Motor neuron (in vitro differentiated cells): ENCODE measurements around the gene ARHGEF19. TPM values are rescaled to one million over a fixed set of nuclear protein-coding genes. Genes with fewer than 3 reads are reported as not detected.
A peak's percentile ranks its signal among the peaks of the same experiment; 100 is the strongest.
"Not testable (repeated sequence)": the region's sequence is repeated elsewhere in the genome, so short reads cannot be mapped to it uniquely, and the experiment has no call there.

ENCODE experiments used
- ATAC-seq, 8 experiments: fragments of 200-7000 bp; cut with Tn5 transposase; replicated peaks in 6 of 8; 2 replicates each; pipeline ENCODE4 v1.8.0; 2021; ENCODE audit warnings: mild to moderate bottlenecking in 8 of 8, moderate library complexity in 8 of 8
- H3K27ac ChIP-seq, 2 donors: fragments of 250-450 bp; sonication (Bioruptor Pico); 2 replicates each; pipeline ENCODE4 v1.9.0; 2021; ENCODE audit warnings: antibody characterized with exemption in 2 of 2, mild to moderate bottlenecking in 2 of 2, moderate library complexity in 1 of 2
- H3K4me1 ChIP-seq, 2 donors: fragments of 250-450 bp; sonication (Bioruptor Pico); replicated peaks in 1 of 2; 2 replicates each; pipeline ENCODE4 v1.6.1; 2021; ENCODE audit warnings: antibody characterized with exemption in 2 of 2, mild to moderate bottlenecking in 2 of 2, moderate library complexity in 1 of 2
- H3K4me3 ChIP-seq, 5 donors: fragments of 250-450 bp; sonication (Bioruptor Pico); 2 replicates each; pipeline ENCODE4 v1.9.0; 2021; ENCODE audit warnings: antibody characterized with exemption in 5 of 5, mild to moderate bottlenecking in 5 of 5, moderate library complexity in 4 of 5
- WGBS, 10 experiments: fragments of 450-650 bp; shearing (Covaris generic); methylation state at CpG; one replicate each; pipeline ENCODE4 v1.0.0; 2022; 5-methylcytosine and 5-hydroxymethylcytosine counted together
- in situ Hi-C, 9 experiments: fragments of 400-800 bp; cut with MboI; loops; one replicate each; pipeline ENCODE4 v1.15.0; 2021; ENCODE audit warnings: low sequenced_read_pairs in 9 of 9, low pct_unique_long_range_greater_than_20kb in 2 of 9; ENCODE audit not compliant: unreplicated experiment in 9 of 9
- total RNA-seq, 8 experiments: library from RNA; unstranded; fragments of 300-600 nt; gene quantifications; 2 replicates each; pipeline versions ENCODE4 v1.2.3 to v1.2.4, GENCODE V29; 2022

Gene ARHGEF19
- total RNA-seq, 8 experiments from 2014 or later = 2.1 to 10.6 (median 5.9) TPM

GRCh38 chr1:16229976-16230740 lies 17.7 kb upstream of the ARHGEF19 start:
- no peak for ATAC-seq
- in situ Hi-C loops = no loop called here
- H3K4me1 ChIP-seq = peaks cover 3 to 6% of the 10 kb centered on the region in 2 donors
- H3K4me3 ChIP-seq = no peak overlapping the region
- WGBS, 10 experiments = 50 to 100% (median 80%) methylated on average over 1 to 6 of the region's 13 CpGs; no CpG with 5 or more reads in 3 of the 10 experiments
- no peak overlapping the region for H3K27ac ChIP-seq

- Histone ChIP-seq H3K27ac (no peak overlapping the region), H3K4me3 (peak overlapping the region; percentile 13 to 20 (median 13)), H3K4me1 (peaks cover 3 to 6% of the 10 kb centered on the region in 2 donors)
- ATAC-seq = peak in 7 of 8 experiments; percentile 20 to 73 (median 63)
- 0 to 52% (median 9%) methylated on average over 1 to 20 of the region's 46 CpGs; no CpG with 5 or more reads in 4 of the 10 experiments for WGBS, 10 experiments
- in situ Hi-C loops = no loop called here
Observed at GRCh38 chr1:16226490-16227179, 14.2 kb upstream of the ARHGEF19 start.

- ATAC-seq = no peak
- H3K4me1 ChIP-seq = peaks cover 3 to 6% of the 10 kb centered on the region in 2 donors
- no peak overlapping the region for H3K27ac ChIP-seq
- 20 to 100% (median 70%) methylated on average over 1 to 5 of the region's 7 CpGs; no CpG with 5 or more reads in 2 of the 10 experiments for WGBS, 10 experiments
- in situ Hi-C loops = no loop called here
- no peak overlapping the region for H3K4me3 ChIP-seq
Observed at GRCh38 chr1:16226129-16226489, 13.7 kb upstream of the ARHGEF19 start.

GRCh38 chr1:16224472-16224871 lies 12.0 kb upstream of the ARHGEF19 start:
- Histone ChIP-seq H3K27ac (no peak overlapping the region), H3K4me3 (no peak overlapping the region), H3K4me1 (peaks cover 3 to 6% of the 10 kb centered on the region in 2 donors)
- no peak for ATAC-seq
- in situ Hi-C loops = no loop called here
- WGBS, 10 experiments = 20 to 100% (median 60%) methylated on average over 1 to 3 of the region's 3 CpGs; no CpG with 5 or more reads in 2 of the 10 experiments

- 61 to 88% (median 78%) methylated on average over 1 to 14 of the region's 14 CpGs; no CpG with 5 or more reads in 3 of the 10 experiments for WGBS, 10 experiments
- in situ Hi-C loops = not testable (repeated sequence)
Observed at GRCh38 chr1:16222716-16223115, 10.3 kb upstream of the ARHGEF19 start.

GRCh38 chr1:16221499-16221898 lies 9.0 kb upstream of the ARHGEF19 start:
- H3K4me1 ChIP-seq = peaks cover 4 to 5% of the 10 kb centered on the region in 2 donors
- no peak overlapping the region for H3K27ac ChIP-seq
- in situ Hi-C loops = no loop called here
- WGBS, 10 experiments = 29 to 100% (median 75%) methylated on average over 1 of the region's 1 CpG; no CpG with 5 or more reads in 1 of the 10 experiments
- H3K4me3 ChIP-seq = no peak overlapping the region
- no peak for ATAC-seq

More at GRCh38 chr1:16222716-16223115, 10.3 kb upstream of the ARHGEF19 start:
- not testable (repeated sequence) for ATAC-seq, H3K4me3 ChIP-seq, H3K4me1 ChIP-seq, H3K27ac ChIP-seq

- 79 to 100% (median 86%) methylated on average over 1 to 4 of the region's 4 CpGs; no CpG with 5 or more reads in 4 of the 10 experiments for WGBS, 10 experiments
- Histone ChIP-seq H3K27ac (no peak overlapping the region), H3K4me1 (peaks cover 7% of the 10 kb centered on the region in 2 donors), H3K4me3 (no peak overlapping the region)
- ATAC-seq = no peak
- in situ Hi-C loops = no loop called here
Observed at GRCh38 chr1:16219968-16220500, 7.6 kb upstream of the ARHGEF19 start.

GRCh38 chr1:16218674-16219071 lies 6.2 kb upstream of the ARHGEF19 start:
- in situ Hi-C loops = no loop called here
- peaks cover 7% of the 10 kb centered on the region in 2 donors for H3K4me1 ChIP-seq
- no peak for ATAC-seq
- no peak overlapping the region for H3K4me3 ChIP-seq
- H3K27ac ChIP-seq = no peak overlapping the region
- 20 to 93% (median 81%) methylated on average over 1 to 6 of the region's 6 CpGs; no CpG with 5 or more reads in 2 of the 10 experiments for WGBS, 10 experiments

- H3K4me3 ChIP-seq = no peak overlapping the region
- no peak overlapping the region for H3K27ac ChIP-seq
- in situ Hi-C loops = no loop called here
- ATAC-seq = peak in 1 of 8 experiments; percentile 7
- WGBS, 10 experiments = 60 to 100% (median 90%) methylated on average over 1 to 11 of the region's 12 CpGs; no CpG with 5 or more reads in 5 of the 10 experiments
- peaks cover 7% of the 10 kb centered on the region in 2 donors for H3K4me1 ChIP-seq
Observed at GRCh38 chr1:16218014-16218673, 5.7 kb upstream of the ARHGEF19 start.

GRCh38 chr1:16217061-16217785 lies 4.8 kb upstream of the ARHGEF19 start:
- in situ Hi-C loops = no loop called here
- ATAC-seq = peak; percentile 88 to 96 (median 91)
- peaks cover 12 to 13% of the 10 kb centered on the region in 2 donors for H3K4me1 ChIP-seq
- WGBS, 10 experiments = 0 to 40% (median 3%) methylated on average over 1 to 23 of the region's 46 CpGs; no CpG with 5 or more reads in 1 of the 10 experiments
- H3K27ac ChIP-seq = no peak overlapping the region
- H3K4me3 ChIP-seq = peak overlapping the region; percentile 7 to 32 (median 26)

GRCh38 chr1:16215882-16216753 lies 3.7 kb upstream of the ARHGEF19 start:
- peak; percentile 21 to 75 (median 59) for ATAC-seq
- 2 to 33% (median 14%) methylated on average over 1 to 26 of the region's 33 CpGs; no CpG with 5 or more reads in 2 of the 10 experiments for WGBS, 10 experiments
- Histone ChIP-seq H3K4me3 (peak overlapping the region; percentile 14 to 29 (median 26)), H3K4me1 (peaks cover 13 to 15% of the 10 kb centered on the region in 2 donors), H3K27ac (no peak overlapping the region)
- in situ Hi-C loops = no loop called here
